HG03097 (cell line): Measurements from ENCODE around the gene HDGFL1.

Experiments used
- ATAC-seq: cut with Tn5 transposase; IDR thresholded peaks from one replicate; pipeline ENCODE4 v1.9.1; 2021; ENCODE audit not compliant: unreplicated experiment, low FRiP score

Gene HDGFL1

GRCh38 chr6:22589118-22589517, 19.8 kb downstream of the HDGFL1 start:
- no peak for ATAC-seq

- no peak for ATAC-seq
Observed at GRCh38 chr6:22590423-22590822, 21.1 kb downstream of the HDGFL1 start.

GRCh38 chr6:22593895-22594294, 24.5 kb downstream of the HDGFL1 start:
- no peak for ATAC-seq

GRCh38 chr6:22596011-22596410, 26.6 kb downstream of the HDGFL1 start:
- no peak for ATAC-seq

- no peak for ATAC-seq
Observed at GRCh38 chr6:22598339-22598738, 29.0 kb downstream of the HDGFL1 start.

DNA sequence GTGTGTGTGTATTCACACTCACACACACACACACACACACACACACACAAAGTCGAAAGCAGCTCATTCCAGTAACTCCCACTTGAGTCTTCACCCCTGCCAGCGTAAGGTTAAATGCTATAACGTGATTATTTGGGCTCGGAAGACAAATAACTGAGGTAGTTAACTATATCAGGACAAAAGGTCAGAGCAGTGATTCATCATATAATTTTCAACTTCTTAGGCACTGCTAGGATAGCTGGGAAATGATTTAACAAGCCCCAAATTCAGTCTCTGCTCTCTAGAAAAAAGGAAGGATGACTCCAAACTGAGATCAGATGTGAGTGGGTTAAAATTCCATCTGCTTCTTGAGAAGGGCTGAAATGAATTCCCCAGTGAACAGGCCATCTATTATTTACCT, 30.7 kb downstream of the HDGFL1 start:
- no peak for ATAC-seq

DNA sequence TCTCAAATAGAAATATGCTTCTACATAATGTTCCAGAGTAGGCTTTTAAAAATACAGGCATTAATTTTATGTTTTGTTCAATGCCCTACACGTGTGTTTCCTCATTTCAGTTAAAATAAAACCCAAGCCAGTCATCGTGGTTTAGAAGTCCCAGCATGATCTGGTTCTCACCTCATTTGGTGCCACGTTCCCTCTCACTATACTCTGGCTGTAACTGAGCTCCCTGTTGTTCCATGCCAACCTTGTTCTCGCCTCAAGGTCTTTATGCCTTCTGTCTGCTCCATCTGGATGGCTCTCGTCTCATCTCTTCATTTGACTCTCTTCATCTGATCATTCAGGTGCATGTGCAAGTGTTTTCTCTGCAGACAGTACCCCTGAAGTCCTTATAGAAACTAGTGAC, 32.6 kb downstream of the HDGFL1 start:
- no peak for ATAC-seq

DNA sequence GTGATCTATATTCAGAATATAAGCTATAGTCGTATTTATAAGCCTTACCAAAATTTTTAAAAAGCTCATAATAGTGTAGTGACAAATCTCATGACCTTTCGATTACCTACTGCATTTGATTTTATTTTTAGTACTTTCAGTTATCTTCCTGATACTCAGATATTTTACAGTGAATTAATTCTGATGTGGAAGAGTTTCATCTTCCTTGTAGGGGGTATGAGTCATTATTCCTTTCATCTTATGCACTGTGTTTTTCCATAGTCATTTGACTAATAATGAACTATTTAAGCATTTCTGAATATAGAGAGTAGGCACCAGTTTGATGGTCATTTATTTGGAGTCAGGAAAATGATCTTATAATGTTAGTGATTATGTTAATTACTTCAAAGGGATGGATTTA, 36.4 kb downstream of the HDGFL1 start:
- ATAC-seq, result no peak

- ATAC-seq, result no peak
Observed at GRCh38 chr6:22610127-22610526, 40.8 kb downstream of the HDGFL1 start.

- ATAC-seq, result no peak
Observed at GRCh38 chr6:22612236-22612635, 42.9 kb downstream of the HDGFL1 start.

DNA sequence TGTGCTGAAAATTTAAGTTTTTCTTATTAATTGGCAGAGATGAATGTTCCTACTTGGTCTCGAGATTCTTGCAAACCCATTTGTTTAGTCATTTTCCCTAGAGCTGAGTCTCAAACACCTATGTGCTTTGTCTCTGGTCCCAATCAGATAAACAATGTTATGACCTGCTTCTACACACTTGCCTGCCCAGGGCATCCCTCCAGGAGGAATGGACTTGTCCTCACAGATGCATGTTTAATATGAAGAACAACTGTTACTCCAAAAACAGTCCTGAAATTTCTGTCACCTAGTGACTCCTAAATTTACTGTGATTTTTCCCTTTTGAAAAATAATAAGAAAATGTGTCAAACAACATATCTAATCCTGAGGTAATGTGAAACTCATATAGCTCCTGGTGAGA, 43.7 kb downstream of the HDGFL1 start:
- no peak for ATAC-seq

GRCh38 chr6:22613695-22614094, 44.3 kb downstream of the HDGFL1 start:
- ATAC-seq, result no peak

DNA sequence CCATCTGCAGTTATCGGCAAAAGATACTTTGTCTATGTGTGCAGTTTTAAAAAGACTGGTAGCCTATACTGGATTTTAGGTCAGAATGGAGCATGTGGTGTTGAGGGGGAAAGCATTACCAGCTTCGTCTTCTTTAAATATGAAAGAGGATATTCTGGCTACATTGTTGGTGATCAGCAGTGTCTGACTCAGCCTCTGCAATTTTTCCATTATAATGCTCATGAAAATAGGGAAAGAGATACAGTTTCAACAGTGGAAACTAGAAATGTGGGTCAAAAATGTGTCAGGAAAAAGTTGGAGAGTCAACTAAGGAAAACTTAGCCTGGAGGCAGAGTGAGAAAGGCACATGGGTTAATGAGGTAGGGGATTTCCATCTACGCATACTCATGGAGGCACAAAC, 45.2 kb downstream of the HDGFL1 start:
- no peak for ATAC-seq

GRCh38 chr6:22621028-22621427, 51.7 kb downstream of the HDGFL1 start:
- ATAC-seq, result no peak
